ENCODE measurements around the gene ATG13.

The ATG13 gene

GRCh38 chr11:46594785-46595184 is 22.6 kb upstream of the ATG13 start:
- H3K27me3 ChIP-seq = no peaks in the 10 kb centered on the region
- H3K4me1 ChIP-seq = peaks cover 0 to 41% (median 23%) of the 10 kb centered on the region in 4 donors
- DNase-seq = no peak
- no peaks in the 10 kb centered on the region for H3K9me3 ChIP-seq
- no peak overlapping the region for H3K4me3 ChIP-seq
- no peaks in the 10 kb centered on the region for H3K36me3 ChIP-seq
- intact Hi-C loops (cut with DNase I; ENCODE audit: low total_unique reads) = no loop called here
- H3K27ac ChIP-seq = peak overlapping the region in 1 of 2 donors; percentile 83
- TF ChIP-seq CTCF (IDR thresholded peaks at IDR 0.05) = no peak

GRCh38 chr11:46597155-46597554 is 20.2 kb upstream of the ATG13 start:
- no peak overlapping the region for H3K27ac ChIP-seq
- no peak overlapping the region for H3K4me3 ChIP-seq
- peaks cover 0 to 17% (median 9%) of the 10 kb centered on the region in 4 donors for H3K4me1 ChIP-seq
- H3K9me3 ChIP-seq = no peaks in the 10 kb centered on the region
- intact Hi-C loops (cut with DNase I; ENCODE audit: low total_unique reads) = no loop called here
- no peaks in the 10 kb centered on the region for H3K36me3 ChIP-seq
- no peak for DNase-seq
- H3K27me3 ChIP-seq = no peaks in the 10 kb centered on the region
- no peak for TF ChIP-seq CTCF (IDR thresholded peaks at IDR 0.05)

GRCh38 chr11:46597609-46598219 is 19.6 kb upstream of the ATG13 start:
- DNase-seq = no peak
- peaks cover 0 to 2% (median 0%) of the 10 kb centered on the region in 3 donors for H3K36me3 ChIP-seq
- no peak overlapping the region for H3K27ac ChIP-seq

GRCh38 chr11:46599340-46600193 is 17.8 kb upstream of the ATG13 start:
- TF ChIP-seq CTCF (IDR thresholded peaks at IDR 0.05) = no peak
- DNase-seq = no peak
- Histone ChIP-seq H3K4me1 (peaks cover 0 to 2% (median 0%) of the 10 kb centered on the region in 4 donors), H3K4me3 (no peak overlapping the region), H3K27ac (peak overlapping the region in 1 of 2 donors; percentile 1), H3K9me3 (no peaks in the 10 kb centered on the region), H3K27me3 (no peaks in the 10 kb centered on the region), H3K36me3 (peaks cover 0 to 10% (median 8%) of the 10 kb centered on the region in 3 donors)
- intact Hi-C loops (cut with DNase I; ENCODE audit: low total_unique reads) = no loop called here

More at GRCh38 chr11:46597609-46598219, 19.6 kb upstream of the ATG13 start:
- Histone ChIP-seq H3K9me3 (no peaks in the 10 kb centered on the region), H3K4me3 (no peak overlapping the region), H3K4me1 (peaks cover 0 to 11% (median 4%) of the 10 kb centered on the region in 4 donors), H3K27me3 (no peaks in the 10 kb centered on the region)
- intact Hi-C loops (cut with DNase I; ENCODE audit: low total_unique reads) = no loop called here
- no peak for TF ChIP-seq CTCF (IDR thresholded peaks at IDR 0.05)

- intact Hi-C loops (cut with DNase I; ENCODE audit: low total_unique reads) = no loop called here
- no peaks in the 10 kb centered on the region for H3K9me3 ChIP-seq
- H3K27me3 ChIP-seq = no peaks in the 10 kb centered on the region
- no peak for TF ChIP-seq CTCF (IDR thresholded peaks at IDR 0.05)
- no peak for DNase-seq
- no peak overlapping the region for H3K4me3 ChIP-seq
- peaks cover 0 to 10% (median 8%) of the 10 kb centered on the region in 3 donors for H3K36me3 ChIP-seq
- H3K4me1 ChIP-seq = no peaks in the 10 kb centered on the region
- H3K27ac ChIP-seq = peak overlapping the region in 1 of 2 donors; percentile 1
Observed at GRCh38 chr11:46600194-46600960, 17.0 kb upstream of the ATG13 start.
